LHCN-M2 (cell line): ENCODE results near the gene CADM4. TPM values are rescaled to one million over a fixed set of nuclear protein-coding genes. Genes with fewer than 3 reads are reported as not detected.
"Not testable (repeated sequence)": the region's sequence is repeated elsewhere in the genome, so short reads cannot be mapped to it uniquely, and the experiment has no call there.

Source experiments
- DNase-seq: peaks from one replicate; pipeline ENCODE4 v3.0.0-alpha.2; 2012; ENCODE audit warnings: low read depth
- total RNA-seq: library from RNA; depleted of rRNA; stranded (reverse); fragments of >200 nt; gene quantifications from 2 replicates; pipeline ENCODE4 v1.2.3, GENCODE V29; 2014

The CADM4 gene
- total RNA-seq, 1 experiment from 2014 or later = 0.69 TPM

GRCh38 chr19:43664018-43664417, 24.4 kb upstream of the CADM4 start:
- DNase-seq = no peak

GRCh38 chr19:43662487-43662886, 22.8 kb upstream of the CADM4 start:
- DNase-seq = no peak

- no peak for DNase-seq
These were observed 21.3 kb upstream of the CADM4 start for GRCh38 chr19:43660971-43661360.

- no peak for DNase-seq
These were observed 20.8 kb upstream of the CADM4 start for GRCh38 chr19:43660301-43660970.

GRCh38 chr19:43658494-43658893, 18.8 kb upstream of the CADM4 start:
- no peak for DNase-seq

- DNase-seq = no peak
These were observed 18.4 kb upstream of the CADM4 start for GRCh38 chr19:43658001-43658400.

- DNase-seq = no peak
These were observed 16.8 kb upstream of the CADM4 start for GRCh38 chr19:43656436-43656835.

GRCh38 chr19:43652546-43652874, 12.9 kb upstream of the CADM4 start:
- DNase-seq = no peak

GRCh38 chr19:43651758-43652545, 12.3 kb upstream of the CADM4 start:
- DNase-seq = peak; percentile 61

GRCh38 chr19:43650276-43650675, 10.6 kb upstream of the CADM4 start:
- not testable (repeated sequence) for DNase-seq

GRCh38 chr19:43649514-43649913, 9.9 kb upstream of the CADM4 start:
- DNase-seq = no peak

GRCh38 chr19:43648633-43649032, 9.0 kb upstream of the CADM4 start:
- DNase-seq = no peak

GRCh38 chr19:43644181-43644580, 4.5 kb upstream of the CADM4 start:
- DNase-seq = no peak

- DNase-seq = peak; percentile 69
These were observed 3.7 kb upstream of the CADM4 start for GRCh38 chr19:43643326-43643725.

GRCh38 chr19:43642531-43642930, 2.9 kb upstream of the CADM4 start:
- DNase-seq = no peak

- DNase-seq = no peak
These were observed 1.7 kb upstream of the CADM4 start for GRCh38 chr19:43641333-43641732.

GRCh38 chr19:43640424-43640757, 741 bp upstream of the CADM4 start:
- no peak for DNase-seq

- no peak for DNase-seq
These were observed 593 bp downstream of the CADM4 start for GRCh38 chr19:43638995-43639518.

- no peak for DNase-seq
These were observed 1.2 kb downstream of the CADM4 start for GRCh38 chr19:43638214-43638994.

GRCh38 chr19:43636121-43636683, 3.4 kb downstream of the CADM4 start:
- DNase-seq = peak; percentile 13

GRCh38 chr19:43635561-43635940, 4.1 kb downstream of the CADM4 start:
- not testable (repeated sequence) for DNase-seq
